ENCODE data around the gene GUF1. TPM values are rescaled to one million over a fixed set of nuclear protein-coding genes. Genes with fewer than 3 reads are reported as not detected.
A peak's percentile ranks its signal among the peaks of the same experiment; 100 is the strongest.
"Not testable (repeated sequence)": the region's sequence is repeated elsewhere in the genome, so short reads cannot be mapped to it uniquely, and the experiment has no call there.

The GUF1 gene
- total RNA-seq, 4 donors from 2014 or later, result 13.5 to 49.8 (median 20.0) TPM

- Histone ChIP-seq H3K4me3 (peak overlapping the region in 3 of 4 donors; percentile 73 to 93 (median 80)), H3K4me1 (peaks cover 9 to 21% (median 18%) of the 10 kb centered on the region in 4 donors), H3K36me3 (no peaks in the 10 kb centered on the region), H3K27me3 (no peaks in the 10 kb centered on the region), H3K9me3 (no peaks in the 10 kb centered on the region), H3K27ac (peak overlapping the region in 3 of 4 donors; percentile 84 to 89 (median 85))
- intact Hi-C loops (cut with DNase I; ENCODE audit: low total_unique reads), result no loop called here
- no peak for DNase-seq
- in situ Hi-C loops (cut with MboI; ENCODE audit: low pct_ligation_motif_present in 1 of 4, low pct_unique_long_range_greater_than_20kb in 1 of 4, low sequenced_read_pairs in 3 of 4), result no loop called here
- TF ChIP-seq POLR2A (IDR thresholded peaks at IDR 0.05) (no peak), POLR2AphosphoS5 (IDR thresholded peaks at IDR 0.05) (no peak), CTCF (IDR thresholded peaks at IDR 0.05) (no peak), EP300 (IDR thresholded peaks at IDR 0.05; ENCODE audit: low read depth) (no peak)
- WGBS, 2 donors (ENCODE audit: low coverage in 1 of 2), result 40% methylated on average over 4 to 6 of the region's 6 CpGs
Measured at GRCh38 chr4:44725166-44725565, 46.9 kb downstream of the GUF1 start.

GRCh38 chr4:44725726-44726037 is 47.5 kb downstream of the GUF1 start:
- WGBS, 2 donors (ENCODE audit: low coverage in 1 of 2), result 3 to 7% methylated on average over 3 to 9 of the region's 9 CpGs
- no peaks in the 10 kb centered on the region for H3K9me3 ChIP-seq
- peaks cover 9 to 19% (median 18%) of the 10 kb centered on the region in 4 donors for H3K4me1 ChIP-seq
- intact Hi-C loops (cut with DNase I; ENCODE audit: low total_unique reads) (no loop called here), in situ Hi-C loops (cut with MboI; ENCODE audit: low pct_ligation_motif_present in 1 of 4, low pct_unique_long_range_greater_than_20kb in 1 of 4, low sequenced_read_pairs in 3 of 4) (no loop called here)
- no peak for DNase-seq
- peak overlapping the region; percentile 53 to 93 (median 76) for H3K4me3 ChIP-seq
- H3K27ac ChIP-seq, result peak overlapping the region; percentile 82 to 89 (median 84)
- H3K27me3 ChIP-seq, result no peaks in the 10 kb centered on the region
- H3K36me3 ChIP-seq, result no peaks in the 10 kb centered on the region
- TF ChIP-seq CTCF (IDR thresholded peaks at IDR 0.05), result no peak

- H3K4me1 ChIP-seq, result peaks cover 9 to 19% (median 18%) of the 10 kb centered on the region in 4 donors
- no peaks in the 10 kb centered on the region for H3K36me3 ChIP-seq
- in situ Hi-C loops (cut with MboI; ENCODE audit: low pct_ligation_motif_present in 1 of 4, low pct_unique_long_range_greater_than_20kb in 1 of 4, low sequenced_read_pairs in 3 of 4) (no loop called here), intact Hi-C loops (cut with DNase I; ENCODE audit: low total_unique reads) (no loop called here)
- DNase-seq, result peak; percentile 90
- 0% methylated on average over 13 to 38 of the region's 65 CpGs for WGBS, 2 donors (ENCODE audit: low coverage in 1 of 2)
- no peaks in the 10 kb centered on the region for H3K27me3 ChIP-seq
- TF ChIP-seq POLR2A (IDR thresholded peaks at IDR 0.05) (peak; percentile 39), EP300 (IDR thresholded peaks at IDR 0.05; ENCODE audit: low read depth) (no peak), POLR2AphosphoS5 (IDR thresholded peaks at IDR 0.05) (peak; percentile 70 to 74 (median 71)), CTCF (IDR thresholded peaks at IDR 0.05) (peak in 1 of 5 experiments; percentile 21)
- peak within 1 kb of the TSS; percentile 82 to 89 (median 84) for H3K27ac ChIP-seq
- no peaks in the 10 kb centered on the region for H3K9me3 ChIP-seq
- H3K4me3 ChIP-seq, result peak within 1 kb of the TSS; percentile 53 to 93 (median 76)
Measured at GRCh38 chr4:44726038-44726871, 48.0 kb downstream of the GUF1 start, which contains the start of gene GNPDA2. Gene GNPDA2, minus strand, starts transcription at chr4:44726556. Its CDS starts 4,349 bp downstream, at chr4:44722207.

- intact Hi-C loops (cut with DNase I; ENCODE audit: low total_unique reads) (no loop called here), in situ Hi-C loops (cut with MboI; ENCODE audit: low pct_ligation_motif_present in 1 of 4, low pct_unique_long_range_greater_than_20kb in 1 of 4, low sequenced_read_pairs in 3 of 4) (no loop called here)
- H3K9me3 ChIP-seq, result no peaks in the 10 kb centered on the region
- no peaks in the 10 kb centered on the region for H3K36me3 ChIP-seq
- H3K27me3 ChIP-seq, result peaks cover 7% of the 10 kb centered on the region
- peaks cover 9 to 19% (median 18%) of the 10 kb centered on the region in 4 donors for H3K4me1 ChIP-seq
- WGBS, 2 donors (ENCODE audit: low coverage in 1 of 2), result 60 to 65% methylated on average over 1 to 6 of the region's 6 CpGs
- H3K27ac ChIP-seq, result no peak overlapping the region
- H3K4me3 ChIP-seq, result peak overlapping the region in 1 of 4 donors; percentile 73
- DNase-seq, result no peak
- no peak for TF ChIP-seq CTCF (IDR thresholded peaks at IDR 0.05)
- TF ChIP-seq EP300 (IDR thresholded peaks at IDR 0.05; ENCODE audit: low read depth), result no peak
- TF ChIP-seq POLR2A (IDR thresholded peaks at IDR 0.05), result no peak
- no peak for TF ChIP-seq POLR2AphosphoS5 (IDR thresholded peaks at IDR 0.05)
Measured at GRCh38 chr4:44727471-44727870, 49.3 kb downstream of the GUF1 start.

GRCh38 chr4:44728694-44729093 is 50.5 kb downstream of the GUF1 start:
- H3K27me3 ChIP-seq, result peaks cover 14% of the 10 kb centered on the region
- WGBS, 2 donors (ENCODE audit: low coverage in 1 of 2), result 85 to 96% methylated on average over 5 to 9 of the region's 9 CpGs
- H3K4me1 ChIP-seq, result peaks cover 9 to 19% (median 18%) of the 10 kb centered on the region in 4 donors
- intact Hi-C loops (cut with DNase I; ENCODE audit: low total_unique reads); H3K4me3 ChIP-seq; H3K9me3 ChIP-seq; H3K36me3 ChIP-seq; H3K27ac ChIP-seq; DNase-seq; in situ Hi-C loops (cut with MboI; ENCODE audit: low pct_ligation_motif_present in 1 of 4, low pct_unique_long_range_greater_than_20kb in 1 of 4, low sequenced_read_pairs in 3 of 4): not testable (repeated sequence)
